GM18951 (cell line): Measurements from ENCODE around the gene KCNK3.

Experiments
- POLR2A ChIP-seq: IDR thresholded peaks from 4 replicates; pipeline ENCODE4 v1.6.1; 2011; ENCODE audit warnings: mild to moderate bottlenecking; ENCODE audit not compliant: insufficient read length, insufficient read depth; ENCODE audit errors: extremely low read depth
- in situ Hi-C: fragments of 300-500 bp; cut with MboI; formaldehyde crosslinking; loops from one replicate; pipeline ENCODE4 v1.12.0; 2022; ENCODE audit warnings: low sequenced_read_pairs, mixed read lengths, inconsistent platforms; ENCODE audit not compliant: unreplicated experiment

Gene KCNK3

GRCh38 chr2:26716340-26716739 is 23.8 kb downstream of the KCNK3 start:
- in situ Hi-C loops: loop anchor here (25.0 kb wide), 1 partner anchor 779 kb away; no protein-coding TSS in a partner anchor
- TF ChIP-seq POLR2A: no peak

DNA sequence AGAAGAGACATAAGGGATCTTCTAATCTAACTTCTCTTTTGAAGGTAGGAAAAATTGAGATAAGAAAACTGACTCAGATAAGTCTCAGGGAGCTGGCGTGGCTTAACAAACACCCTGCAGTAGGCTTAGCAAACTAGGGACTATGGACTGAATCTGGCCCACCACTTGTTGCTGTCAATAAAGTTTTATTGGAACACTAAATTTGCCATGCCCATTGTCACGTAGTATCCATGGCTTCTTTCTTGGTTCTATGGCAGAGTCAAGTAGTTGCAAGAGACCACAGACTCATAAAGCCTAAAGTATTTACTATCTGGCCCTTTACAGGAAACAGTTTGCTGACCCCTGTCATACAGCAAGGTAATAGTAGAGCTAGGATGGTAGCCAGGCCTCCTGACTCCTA is 24.2 kb downstream of the KCNK3 start:
- in situ Hi-C loops: loop anchor here (25.0 kb wide), 1 partner anchor 779 kb away; no protein-coding TSS in a partner anchor
- TF ChIP-seq POLR2A: no peak

DNA sequence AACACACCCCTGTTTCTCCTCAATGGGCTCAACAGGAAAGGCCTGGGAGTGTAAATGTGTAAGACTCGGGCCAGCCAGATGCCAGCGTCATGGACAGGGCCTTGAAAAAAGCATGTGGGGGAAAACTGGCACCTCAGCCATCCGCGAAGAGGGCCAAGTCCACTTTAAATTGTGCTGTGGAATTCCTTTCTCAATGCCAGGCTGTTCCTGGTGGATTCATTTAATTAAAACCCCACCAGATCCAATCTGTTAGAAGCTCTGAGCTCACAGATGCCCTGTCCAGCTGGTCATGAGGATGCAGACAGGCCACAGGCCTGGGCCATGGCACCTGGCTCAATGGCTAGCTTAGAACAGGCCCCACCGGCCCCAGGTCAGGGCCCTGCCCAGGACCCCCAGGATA is 24.8 kb downstream of the KCNK3 start:
- in situ Hi-C loops: loop anchor here (25.0 kb wide), 1 partner anchor 780 kb away; no protein-coding TSS in a partner anchor
- no peak for TF ChIP-seq POLR2A

DNA sequence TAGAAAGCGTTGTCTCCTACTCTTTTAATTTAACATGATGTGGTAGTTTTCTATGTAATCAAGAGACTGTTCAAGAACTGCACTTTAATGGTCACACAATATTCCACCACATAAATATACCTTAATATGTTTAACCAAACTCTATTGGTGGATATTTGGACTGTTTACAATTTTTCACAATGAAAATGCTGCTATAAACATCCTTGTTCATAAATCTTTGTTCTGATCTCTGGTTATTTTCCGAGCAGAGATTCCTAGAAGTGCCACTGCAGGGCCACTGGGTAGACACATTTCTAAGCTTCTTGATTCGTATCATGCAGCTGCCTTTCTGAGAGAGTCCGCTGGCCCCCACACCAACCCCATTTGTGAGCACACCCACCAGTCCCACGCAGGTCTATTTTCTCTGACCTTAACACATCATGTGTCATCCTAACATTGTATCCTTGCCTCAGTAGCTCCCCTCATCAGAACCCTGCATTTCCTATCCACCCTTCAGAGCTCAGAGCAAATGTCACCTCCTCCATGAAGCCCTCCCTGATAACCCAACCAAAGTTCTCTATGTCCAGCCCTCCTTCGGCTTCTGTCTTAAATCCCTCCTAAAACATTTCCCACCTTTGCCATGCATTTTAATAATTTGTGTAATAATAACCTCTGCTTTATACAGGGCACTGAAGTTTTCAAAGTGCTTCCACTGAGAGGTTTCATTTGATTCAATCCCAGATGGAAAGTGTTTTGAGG is 26.6 kb downstream of the KCNK3 start:
- in situ Hi-C loops: loop anchor here (25.0 kb wide), 1 partner anchor 782 kb away; no protein-coding TSS in a partner anchor

DNA sequence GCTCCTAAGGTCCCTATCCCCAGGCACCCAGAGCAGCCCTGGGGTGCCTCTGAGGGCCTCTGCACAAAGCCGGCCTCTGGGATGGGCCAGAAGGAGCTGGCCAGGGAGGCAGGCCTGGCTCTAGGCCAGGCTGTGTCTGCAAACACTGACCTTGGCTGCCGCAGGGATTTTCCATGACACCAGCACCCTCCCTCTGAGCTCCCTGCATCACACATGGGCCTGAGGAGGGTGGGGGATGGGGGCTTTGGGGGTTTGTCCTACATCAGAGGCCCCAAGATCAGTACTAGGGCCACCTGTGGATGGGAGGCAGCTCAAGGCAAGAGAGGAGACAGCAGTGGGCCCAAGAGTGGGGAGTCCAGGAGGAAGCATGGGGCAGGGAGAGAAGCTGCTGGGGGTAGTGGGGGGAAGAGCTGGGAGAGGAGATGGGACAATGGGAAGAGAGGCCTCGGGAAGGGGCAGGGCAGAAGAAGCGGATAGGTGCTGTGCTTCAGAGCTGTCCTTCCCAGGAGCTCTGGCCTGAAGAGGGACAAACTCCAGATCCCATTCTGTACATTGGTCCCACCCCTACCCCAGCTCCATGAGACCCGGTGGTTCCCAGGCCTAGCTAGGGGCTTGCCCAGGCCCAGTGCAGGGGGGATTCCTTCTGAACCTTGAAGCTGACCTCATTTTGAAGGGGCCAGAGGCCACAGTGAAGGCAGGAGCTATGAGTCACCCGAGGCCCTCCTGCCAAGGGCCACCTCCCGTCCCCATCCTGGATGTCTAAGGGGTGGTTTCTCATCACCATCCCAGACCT is 28.0 kb downstream of the KCNK3 start:
- no peak for TF ChIP-seq POLR2A
- in situ Hi-C loops: loop anchor here (25.0 kb wide), 1 partner anchor 783 kb away; no protein-coding TSS in a partner anchor

More for the DNA sequence above, 26.6 kb downstream of the KCNK3 start:
- TF ChIP-seq POLR2A: no peak

- in situ Hi-C loops: loop anchor here (25.0 kb wide), 1 partner anchor 784 kb away; no protein-coding TSS in a partner anchor
- no peak for TF ChIP-seq POLR2A
Observed at GRCh38 chr2:26721115-26722032, 28.9 kb downstream of the KCNK3 start.

DNA sequence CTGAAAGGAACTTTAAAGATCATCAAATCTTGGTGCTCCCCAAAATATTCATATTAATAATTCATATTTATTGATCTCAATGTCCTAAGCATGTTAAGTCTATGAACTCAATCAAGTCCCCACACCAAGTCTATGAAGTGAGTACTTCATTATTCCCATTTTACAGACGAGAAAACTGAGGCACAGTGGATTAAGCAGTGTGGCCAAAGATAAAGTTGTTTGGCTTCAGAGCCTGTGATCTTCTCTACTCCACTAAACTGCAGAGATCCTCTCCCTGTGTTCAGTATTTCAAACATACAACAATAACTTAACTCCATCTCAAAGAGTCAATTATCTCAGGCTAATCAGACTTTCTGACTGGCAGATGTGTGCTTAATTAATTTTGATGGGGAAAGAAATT is 29.8 kb downstream of the KCNK3 start:
- in situ Hi-C loops: loop anchor here (25.0 kb wide), 1 partner anchor 785 kb away; no protein-coding TSS in a partner anchor
- no peak for TF ChIP-seq POLR2A

GRCh38 chr2:26722911-26723310 is 30.4 kb downstream of the KCNK3 start:
- in situ Hi-C loops: loop anchor here (25.0 kb wide), 1 partner anchor 786 kb away; no protein-coding TSS in a partner anchor
- TF ChIP-seq POLR2A: no peak

GRCh38 chr2:26723475-26723874 is 31.0 kb downstream of the KCNK3 start:
- in situ Hi-C loops: loop anchor here (25.0 kb wide), 1 partner anchor 786 kb away; no protein-coding TSS in a partner anchor
- no peak for TF ChIP-seq POLR2A

- no peak for TF ChIP-seq POLR2A
- in situ Hi-C loops: loop anchor here (25.0 kb wide), 1 partner anchor 787 kb away; no protein-coding TSS in a partner anchor
Observed at GRCh38 chr2:26723991-26724750, 31.6 kb downstream of the KCNK3 start.

DNA sequence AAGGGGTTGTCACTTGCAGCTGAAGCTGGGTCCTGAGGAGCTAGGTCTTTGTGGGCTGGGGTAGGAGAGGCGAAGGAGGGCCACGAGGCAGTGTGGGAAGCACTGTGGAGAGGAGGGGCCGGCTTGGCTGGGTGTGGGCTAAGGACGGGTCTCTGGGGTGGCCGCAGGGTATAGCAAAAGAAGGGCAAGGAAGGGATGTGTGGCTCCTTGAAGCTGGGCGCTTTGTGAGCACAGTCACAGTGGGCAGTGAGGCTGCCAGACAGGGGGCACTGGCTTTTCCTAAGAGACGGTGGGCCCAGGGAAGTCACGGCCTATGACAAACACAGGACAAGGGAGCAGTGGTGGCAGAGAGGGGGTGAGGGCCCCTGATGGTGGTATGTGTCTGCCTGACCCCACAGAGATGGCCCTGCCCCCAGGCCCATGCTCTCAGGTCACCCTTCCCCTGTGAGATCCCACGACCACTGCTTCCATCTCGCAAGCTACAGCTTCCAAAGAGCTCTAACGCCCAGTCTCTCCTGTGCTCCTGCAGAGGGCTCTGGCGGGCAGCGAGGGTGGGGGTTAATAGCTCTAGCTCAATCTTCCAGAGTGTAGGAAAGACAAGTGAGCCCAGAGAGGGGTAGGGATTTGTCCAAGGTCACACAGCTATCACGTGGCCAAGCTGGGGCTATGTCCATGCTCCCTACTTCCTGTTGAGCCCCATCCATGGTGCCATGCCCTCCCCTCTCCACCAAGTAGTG is 32.4 kb downstream of the KCNK3 start:
- in situ Hi-C loops: loop anchor here (25.0 kb wide), 1 partner anchor 788 kb away; no protein-coding TSS in a partner anchor
- no peak for TF ChIP-seq POLR2A
